ENCODE results near the gene TUBGCP4.
A peak's percentile ranks its signal among the peaks of the same experiment; 100 is the strongest.

DNA sequence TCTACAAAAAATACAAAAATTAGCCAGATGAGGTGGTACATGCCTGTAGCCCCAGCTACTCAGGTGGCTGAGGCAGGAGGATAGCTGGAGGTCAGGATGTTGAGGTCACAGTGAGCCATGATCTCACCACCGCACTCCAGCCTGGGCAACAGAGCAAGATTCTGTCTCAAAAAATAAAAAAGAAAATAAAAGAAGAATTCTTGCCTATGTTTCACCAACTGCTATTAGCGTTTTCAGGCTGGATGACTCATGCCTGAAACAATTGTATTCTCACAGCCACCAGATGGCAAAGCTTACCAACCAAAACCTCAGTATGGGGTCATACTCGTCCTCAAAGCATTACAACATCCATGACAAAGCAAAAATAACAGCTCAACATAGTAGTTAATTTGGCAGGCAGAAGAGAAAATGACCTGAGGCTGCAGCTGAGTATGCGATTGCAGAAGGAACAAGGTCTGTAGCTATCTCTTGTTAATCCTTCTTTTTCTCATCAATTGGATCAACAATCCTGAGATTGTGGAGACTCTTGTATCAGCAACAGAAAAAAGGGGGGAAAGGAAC lies 69.9 kb downstream of the TUBGCP4 start:
- TF ChIP-seq RARB (CRISPR knock-in tag; IDR thresholded peaks at IDR 0.05) = no peak
- TF ChIP-seq, protein P1, sequence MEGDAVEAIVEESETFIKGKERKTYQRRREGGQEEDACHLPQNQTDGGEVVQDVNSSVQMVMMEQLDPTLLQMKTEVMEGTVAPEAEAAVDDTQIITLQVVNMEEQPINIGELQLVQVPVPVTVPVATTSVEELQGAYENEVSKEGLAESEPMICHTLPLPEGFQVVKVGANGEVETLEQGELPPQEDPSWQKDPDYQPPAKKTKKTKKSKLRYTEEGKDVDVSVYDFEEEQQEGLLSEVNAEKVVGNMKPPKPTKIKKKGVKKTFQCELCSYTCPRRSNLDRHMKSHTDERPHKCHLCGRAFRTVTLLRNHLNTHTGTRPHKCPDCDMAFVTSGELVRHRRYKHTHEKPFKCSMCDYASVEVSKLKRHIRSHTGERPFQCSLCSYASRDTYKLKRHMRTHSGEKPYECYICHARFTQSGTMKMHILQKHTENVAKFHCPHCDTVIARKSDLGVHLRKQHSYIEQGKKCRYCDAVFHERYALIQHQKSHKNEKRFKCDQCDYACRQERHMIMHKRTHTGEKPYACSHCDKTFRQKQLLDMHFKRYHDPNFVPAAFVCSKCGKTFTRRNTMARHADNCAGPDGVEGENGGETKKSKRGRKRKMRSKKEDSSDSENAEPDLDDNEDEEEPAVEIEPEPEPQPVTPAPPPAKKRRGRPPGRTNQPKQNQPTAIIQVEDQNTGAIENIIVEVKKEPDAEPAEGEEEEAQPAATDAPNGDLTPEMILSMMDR (IDR thresholded peaks at IDR 0.05) = peak; percentile 60
- no peak for TF ChIP-seq POLR2A (IDR thresholded peaks at IDR 0.05; ENCODE audit: low read length)
- TF ChIP-seq JUN (IDR thresholded peaks at IDR 0.05) = peak in 1 of 2 experiments; percentile 37; a peak in 1 of 5 replicates
- no peak for TF ChIP-seq EP300 (IDR thresholded peaks at IDR 0.05)
- no peak for TF ChIP-seq NR3C1 (IDR thresholded peaks at IDR 0.05)
- peak; percentile 67 to 91 for TF ChIP-seq CEBPB (IDR thresholded peaks at IDR 0.05)
- no peak for TF ChIP-seq RFX5 (IDR thresholded peaks at IDR 0.05)
- no peak for TF ChIP-seq KDM1A (IDR thresholded peaks at IDR 0.05; ENCODE audit: low read depth)
- no peak for TF ChIP-seq CHD4 (IDR thresholded peaks at IDR 0.05; ENCODE audit: borderline replicate concordance)
